SU-DHL-6 (cell line): ENCODE measurements around the gene SCNM1.

Experiments
- H2AFZ ChIP-seq: fragments of 200-600 bp; sonication (generic); 2 replicates; pipeline ENCODE4 v1.6.1; 2014; ENCODE audit warnings: low read depth, mild to moderate bottlenecking, moderate library complexity, mixed read lengths, antibody characterized with exemption, low read length; ENCODE audit not compliant: severe bottlenecking
- H3F3A ChIP-seq: fragments of 200-600 bp; shearing (Covaris generic); 2 replicates; pipeline ENCODE4 v1.6.0; 2016; ENCODE audit warnings: antibody characterized with exemption, mild to moderate bottlenecking; ENCODE audit not compliant: insufficient read depth
- H3K27ac ChIP-seq: fragments of 200-600 bp; sonication (generic); 2 replicates; pipeline ENCODE4 v1.5.1; 2016; ENCODE audit warnings: low read depth, mild to moderate bottlenecking, low read length, moderate library complexity, mixed read lengths
- H3K27me3 ChIP-seq: fragments of 200-600 bp; sonication (generic), shearing (Covaris generic); 2 replicates; pipeline ENCODE4 v1.6.0; 2014; ENCODE audit warnings: mild to moderate bottlenecking, low read length
- H3K36me3 ChIP-seq: fragments of 200-600 bp; sonication (generic); 2 replicates; pipeline ENCODE4 v1.6.1; 2014; ENCODE audit warnings: mild to moderate bottlenecking, low read length, mixed read lengths
- H3K4me2 ChIP-seq: fragments of 300-600, 200-600 bp; shearing (Covaris generic), sonication (generic); 2 replicates; pipeline ENCODE4 v1.6.0; 2014; ENCODE audit warnings: low read length, low read depth, mild to moderate bottlenecking; ENCODE audit not compliant: poor library complexity, severe bottlenecking
- H3K4me3 ChIP-seq: fragments of 200-600 bp; sonication (generic); 2 replicates; pipeline ENCODE4 v1.5.1; 2014; ENCODE audit warnings: antibody characterized with exemption, low read length, mild to moderate bottlenecking, mixed read lengths; ENCODE audit not compliant: insufficient read depth, poor library complexity, severe bottlenecking
- H3K79me2 ChIP-seq: fragments of 200-600 bp; sonication (generic); 2 replicates; pipeline ENCODE4 v1.6.1; 2014; ENCODE audit warnings: mild to moderate bottlenecking, low read length, moderate library complexity; ENCODE audit not compliant: insufficient read depth
- H3K9ac ChIP-seq: fragments of 200-600 bp; sonication (generic); 2 replicates; pipeline ENCODE4 v1.7.0; 2014; ENCODE audit warnings: mild to moderate bottlenecking, low read length
- H3K9me2 ChIP-seq: fragments of 200-600 bp; sonication (generic); replicated peaks from 2 replicates; pipeline ENCODE4 v1.6.1; 2014; ENCODE audit warnings: low read length; ENCODE audit not compliant: insufficient read depth
- H3K9me3 ChIP-seq: fragments of 200-600 bp; sonication (generic); 2 replicates; pipeline ENCODE4 v1.6.1; 2014; ENCODE audit warnings: low read length, mixed read lengths; ENCODE audit not compliant: insufficient read depth
- H4K20me1 ChIP-seq: fragments of 200-600 bp; sonication (generic); 2 replicates; pipeline ENCODE4 v1.6.1; 2014; ENCODE audit warnings: low read depth, mild to moderate bottlenecking, antibody characterized with exemption, low read length, moderate library complexity, mixed read lengths
- CTCF ChIP-seq: fragments of 200-600 bp; sonication (generic); IDR thresholded peaks from one replicate; pipeline ENCODE4 v1.5.1; 2017; ENCODE audit warnings: antibody characterized with exemption, mild to moderate bottlenecking, low read length, moderate library complexity; ENCODE audit not compliant: insufficient read depth, poor library complexity, severe bottlenecking
- EZH2phosphoT487 ChIP-seq: fragments of 200-600 bp; sonication (generic), shearing (Covaris generic); conservative IDR thresholded peaks from 2 replicates; pipeline ENCODE4 v1.6.1; 2018; ENCODE audit warnings: mild to moderate bottlenecking, antibody characterized with exemption, low read length, moderate library complexity, mixed read lengths

Gene SCNM1

GRCh38 chr1:151189637-151190445 is 23.9 kb downstream of the SCNM1 start, which contains the start of gene VPS72:
VPS72 (minus strand) TSS chr1:151190197; CDS start chr1:151190121, 76 bp downstream.
- peak within 1 kb of the TSS; percentile 87 for H2AFZ ChIP-seq

GRCh38 chr1:151192047-151192446 is 26.1 kb downstream of the SCNM1 start:
- Histone ChIP-seq H3K27ac (no peak overlapping the region), H4K20me1 (no peaks in the 10 kb centered on the region), H3K9me2 (no peaks in the 10 kb centered on the region), H3K79me2 (peaks cover 27% of the 10 kb centered on the region), H3F3A (peaks cover 8% of the 10 kb centered on the region; the same call in 1 of the 2 replicates), H3K9ac (no peak overlapping the region), H3K9me3 (no peaks in the 10 kb centered on the region), H3K36me3 (no peaks in the 10 kb centered on the region), H3K4me2 (no peak overlapping the region), H2AFZ (no peak overlapping the region), H3K27me3 (no peaks in the 10 kb centered on the region), H3K4me3 (no peak overlapping the region)
- no peak for TF ChIP-seq CTCF
- no peak for TF ChIP-seq EZH2phosphoT487

More at GRCh38 chr1:151189637-151190445, 23.9 kb downstream of the SCNM1 start, which contains the start of gene VPS72:
- H3K9ac ChIP-seq: peak within 1 kb of the TSS; percentile 83
- peaks cover 33% of the 10 kb centered on the region for H3K79me2 ChIP-seq
- H3K36me3 ChIP-seq: no peaks in the 10 kb centered on the region
- H3F3A ChIP-seq: peaks cover 8% of the 10 kb centered on the region; the same call in 1 of the 2 replicates
- H3K27me3 ChIP-seq: no peaks in the 10 kb centered on the region
- H3K4me3 ChIP-seq: peak within 1 kb of the TSS; percentile 88
- peak within 1 kb of the TSS; percentile 90 for H3K4me2 ChIP-seq
- no peak for TF ChIP-seq CTCF
- no peak for TF ChIP-seq EZH2phosphoT487
- H4K20me1 ChIP-seq: no peaks in the 10 kb centered on the region
- H3K9me3 ChIP-seq: no peaks in the 10 kb centered on the region
- peak within 1 kb of the TSS; percentile 66 for H3K27ac ChIP-seq
- no peaks in the 10 kb centered on the region for H3K9me2 ChIP-seq

- peaks cover 13% of the 10 kb centered on the region for H3F3A ChIP-seq
- TF ChIP-seq EZH2phosphoT487: no peak
- TF ChIP-seq CTCF: no peak
- no peak overlapping the region for H3K4me2 ChIP-seq
- no peak overlapping the region for H3K4me3 ChIP-seq
- no peak overlapping the region for H2AFZ ChIP-seq
- H3K9ac ChIP-seq: no peak overlapping the region
- no peaks in the 10 kb centered on the region for H4K20me1 ChIP-seq
- no peaks in the 10 kb centered on the region for H3K36me3 ChIP-seq
- H3K9me3 ChIP-seq: no peaks in the 10 kb centered on the region
- H3K9me2 ChIP-seq: no peaks in the 10 kb centered on the region
- no peaks in the 10 kb centered on the region for H3K27me3 ChIP-seq
- peaks cover 16% of the 10 kb centered on the region for H3K79me2 ChIP-seq
- H3K27ac ChIP-seq: no peak overlapping the region
These were observed 27.4 kb downstream of the SCNM1 start for GRCh38 chr1:151193304-151193703.
